GM12864 (cell line): ENCODE results near the gene SPNS3.

Experiments
- DNase-seq: peaks from one replicate; pipeline ENCODE4 v3.0.0-alpha.2; 2011; ENCODE audit warnings: low read depth
- H3K4me3 ChIP-seq: 2 replicates; pipeline ENCODE4 v1.5.1; 2011; ENCODE audit warnings: mild to moderate bottlenecking, low read depth, low read length, control low read depth
- CTCF ChIP-seq: IDR thresholded peaks from 2 replicates; pipeline ENCODE4 v1.5.1; 2011; ENCODE audit warnings: low read depth, mild to moderate bottlenecking, moderate library complexity, low read length, control low read depth, inconsistent platforms; ENCODE audit errors: missing control alignments

Gene SPNS3

DNA sequence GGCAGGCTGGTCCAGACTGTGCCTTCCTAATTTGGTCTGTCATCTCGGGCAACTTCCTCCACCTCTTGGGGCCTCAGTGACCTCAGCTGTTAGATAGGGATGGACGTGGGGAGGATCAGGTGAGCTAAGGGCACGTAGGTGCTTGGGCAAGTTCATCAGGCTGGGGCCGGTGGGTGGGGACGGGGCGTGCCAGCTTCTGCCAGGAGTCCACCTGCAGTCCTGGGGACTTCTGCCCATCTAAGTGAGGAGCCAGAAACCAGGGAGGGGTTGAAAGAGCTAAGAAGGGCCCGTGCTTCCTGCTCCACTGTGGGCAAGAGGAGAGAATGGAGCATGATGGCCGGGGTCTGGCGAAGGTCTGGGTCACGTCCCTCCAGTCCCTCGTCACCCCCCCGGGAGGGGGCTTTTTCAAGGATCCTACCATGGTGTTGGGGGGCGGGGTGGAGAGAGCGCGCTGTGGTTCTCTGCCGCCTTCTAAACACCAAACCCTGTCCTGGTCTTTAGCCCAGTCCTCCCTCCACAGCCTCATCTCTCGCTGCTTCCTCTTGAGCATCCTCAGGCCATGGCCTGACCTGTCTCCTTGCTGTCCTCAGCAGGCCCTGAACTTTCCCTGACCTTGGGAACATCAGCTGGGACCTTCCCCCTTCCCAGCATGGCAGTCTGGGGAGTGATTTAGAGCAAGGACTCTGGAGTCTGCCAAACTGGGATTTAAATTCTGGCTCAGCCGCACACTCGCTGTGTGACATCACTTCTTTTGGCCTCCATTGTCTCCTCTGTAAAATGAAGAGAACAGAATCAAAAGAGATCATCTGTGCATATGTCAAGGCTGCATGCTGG lies 86.5 kb downstream of the SPNS3 start:
- DNase-seq = no peak
- H3K4me3 ChIP-seq = no peak overlapping the region
- TF ChIP-seq CTCF = no peak

- no peak for TF ChIP-seq CTCF
- no peak for DNase-seq
These were observed 87.3 kb downstream of the SPNS3 start for GRCh38 chr17:4520894-4521600.

GRCh38 chr17:4522661-4523060 lies 88.9 kb downstream of the SPNS3 start:
- TF ChIP-seq CTCF = no peak
- DNase-seq = no peak
- H3K4me3 ChIP-seq = no peak overlapping the region

More at GRCh38 chr17:4520894-4521600, 87.3 kb downstream of the SPNS3 start:
- H3K4me3 ChIP-seq = no peak overlapping the region

GRCh38 chr17:4523946-4524345 lies 90.2 kb downstream of the SPNS3 start:
- no peak for TF ChIP-seq CTCF
- no peak overlapping the region for H3K4me3 ChIP-seq
- DNase-seq = no peak

- TF ChIP-seq CTCF = no peak
- no peak overlapping the region for H3K4me3 ChIP-seq
- DNase-seq = no peak
These were observed 92.1 kb downstream of the SPNS3 start for GRCh38 chr17:4525691-4526397.

DNA sequence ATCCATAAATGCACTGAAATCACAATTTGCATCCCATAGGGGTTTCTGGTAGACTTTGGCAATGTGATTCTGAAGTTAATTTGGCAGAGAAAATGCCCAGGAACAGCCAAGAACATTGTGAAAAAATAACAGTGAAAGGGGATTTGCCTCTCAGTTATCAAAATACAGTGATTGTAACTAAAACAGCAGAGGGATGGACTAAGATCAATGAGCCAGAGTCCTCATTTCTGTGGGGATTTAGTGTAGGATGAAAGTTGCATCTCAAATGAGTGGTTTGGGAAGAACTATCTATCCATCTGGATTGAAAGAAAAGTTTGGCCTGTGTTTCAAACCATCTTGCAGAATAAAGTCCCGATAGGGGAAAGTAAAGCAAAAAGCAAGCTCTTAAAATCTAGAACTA lies 93.4 kb downstream of the SPNS3 start:
- no peak for TF ChIP-seq CTCF
- no peak for DNase-seq

More for the DNA sequence above, 93.4 kb downstream of the SPNS3 start:
- no peak overlapping the region for H3K4me3 ChIP-seq
